Duodenal mucosa (tissue), 2 donors: Measurements from ENCODE around the gene TMEM50A.
"Not testable (repeated sequence)": the region's sequence is repeated elsewhere in the genome, so short reads cannot be mapped to it uniquely, and the experiment has no call there.

ENCODE experiments used
- H3K27ac ChIP-seq: one replicate; pipeline ENCODE4 v1.7.0; 2013; ENCODE audit warnings: low read depth, low read length
- H3K27me3 ChIP-seq, 2 donors: one replicate each; pipeline ENCODE4 v1.7.0; 2013; ENCODE audit warnings: low read length in 2 of 2, control low read depth in 1 of 2; ENCODE audit not compliant: insufficient read depth in 2 of 2, control insufficient read depth in 1 of 2
- H3K36me3 ChIP-seq, 2 donors: one replicate each; pipeline ENCODE4 v1.7.0; 2013; ENCODE audit warnings: low read length in 2 of 2, control low read depth in 1 of 2; ENCODE audit not compliant: insufficient read depth in 2 of 2, control insufficient read depth in 1 of 2
- H3K4me1 ChIP-seq, 2 donors: one replicate each; pipeline ENCODE4 v1.7.0; 2013; ENCODE audit warnings: low read length in 2 of 2, control low read depth in 1 of 2; ENCODE audit not compliant: insufficient read depth in 2 of 2, control insufficient read depth in 1 of 2
- H3K4me3 ChIP-seq, 2 donors: one replicate each; pipeline ENCODE4 v1.7.0; 2013; ENCODE audit warnings: low read length in 2 of 2, low read depth in 1 of 2
- H3K9ac ChIP-seq, 2 donors: one replicate each; pipeline ENCODE4 v1.7.0; 2013; ENCODE audit warnings: low read length in 2 of 2, low read depth in 1 of 2
- H3K9me3 ChIP-seq, 2 donors: one replicate each; pipeline ENCODE4 v1.7.0; 2013; ENCODE audit warnings: low read length in 2 of 2, control low read depth in 1 of 2; ENCODE audit not compliant: control insufficient read depth in 1 of 2

Gene TMEM50A

GRCh38 chr1:25338188-25338981, at the start of gene TMEM50A:
TSS of gene TMEM50A (plus strand) at chr1:25338334. CDS start at chr1:25340487, 2,153 bp downstream.
- H3K9me3 ChIP-seq, result no peaks in the 10 kb centered on the region
- peak within 1 kb of the TSS; percentile 92 to 93 for H3K4me3 ChIP-seq
- H3K27me3 ChIP-seq, result no peaks in the 10 kb centered on the region
- peaks cover 5 to 18% of the 10 kb centered on the region in 2 donors for H3K4me1 ChIP-seq
- H3K9ac ChIP-seq, result peak within 1 kb of the TSS; percentile 89 to 94
- peak within 1 kb of the TSS; percentile 96 for H3K27ac ChIP-seq
- no peaks in the 10 kb centered on the region for H3K36me3 ChIP-seq

GRCh38 chr1:25288573-25289101, 49.5 kb upstream of the TMEM50A start:
- not testable (repeated sequence) for H3K9me3 ChIP-seq, H3K27me3 ChIP-seq, H3K4me1 ChIP-seq, H3K36me3 ChIP-seq, H3K4me3 ChIP-seq, H3K27ac ChIP-seq, H3K9ac ChIP-seq

GRCh38 chr1:25290043-25290442, 48.1 kb upstream of the TMEM50A start:
- H3K9me3 ChIP-seq, H3K36me3 ChIP-seq, H3K4me3 ChIP-seq, H3K4me1 ChIP-seq, H3K27ac ChIP-seq, H3K9ac ChIP-seq, H3K27me3 ChIP-seq: not testable (repeated sequence)

GRCh38 chr1:25293426-25293825, 44.7 kb upstream of the TMEM50A start:
- H3K9me3 ChIP-seq, H3K27me3 ChIP-seq, H3K4me1 ChIP-seq, H3K4me3 ChIP-seq, H3K36me3 ChIP-seq, H3K9ac ChIP-seq, H3K27ac ChIP-seq: not testable (repeated sequence)

DNA sequence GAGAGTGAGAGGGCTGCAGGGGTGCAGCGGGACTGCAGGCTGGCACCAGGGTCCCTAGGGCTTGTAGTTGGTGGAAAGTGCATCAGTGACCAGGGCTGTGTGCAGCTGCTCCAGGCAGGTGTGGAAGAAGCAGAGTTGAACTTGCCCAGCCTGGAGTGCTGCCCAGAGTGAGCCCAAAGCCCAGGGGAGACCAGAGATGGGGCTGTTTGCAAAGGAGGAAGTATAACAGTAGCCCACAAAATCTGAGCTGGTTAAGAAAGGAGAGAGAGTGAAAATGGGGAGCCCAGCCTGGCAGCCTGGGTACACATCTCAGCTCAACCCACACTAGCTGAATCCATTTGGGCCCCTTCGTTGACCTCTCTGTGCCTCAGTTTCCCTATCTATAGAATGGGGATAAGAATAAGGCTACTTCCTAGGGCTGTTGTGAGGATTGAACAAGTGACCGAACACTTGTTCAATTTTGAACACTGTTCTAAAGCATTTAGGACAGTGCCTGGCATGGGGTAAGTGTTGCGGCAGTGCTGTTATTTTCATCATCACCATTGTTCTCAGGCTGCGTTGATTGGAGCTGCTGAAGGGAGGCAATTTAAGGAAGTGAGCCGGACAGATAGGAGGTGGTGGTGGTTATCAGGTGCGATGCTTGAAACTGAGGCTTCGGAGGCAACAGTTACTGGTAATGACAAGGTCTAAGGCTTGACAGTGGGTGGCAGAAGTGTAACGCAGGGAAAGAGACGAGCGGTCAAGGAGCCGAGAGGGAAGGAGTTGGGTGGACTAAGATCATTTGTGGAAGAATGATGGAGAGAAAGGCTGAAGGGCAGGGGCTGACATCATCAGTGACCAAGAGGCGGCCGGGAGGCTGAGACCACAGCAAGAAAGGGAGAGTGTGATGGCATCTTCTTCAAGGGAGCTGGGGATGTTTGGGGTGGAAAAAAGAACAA, 43.0 kb upstream of the TMEM50A start:
- H3K36me3 ChIP-seq, H3K27ac ChIP-seq, H3K4me1 ChIP-seq, H3K27me3 ChIP-seq, H3K9me3 ChIP-seq, H3K4me3 ChIP-seq, H3K9ac ChIP-seq: not testable (repeated sequence)

DNA sequence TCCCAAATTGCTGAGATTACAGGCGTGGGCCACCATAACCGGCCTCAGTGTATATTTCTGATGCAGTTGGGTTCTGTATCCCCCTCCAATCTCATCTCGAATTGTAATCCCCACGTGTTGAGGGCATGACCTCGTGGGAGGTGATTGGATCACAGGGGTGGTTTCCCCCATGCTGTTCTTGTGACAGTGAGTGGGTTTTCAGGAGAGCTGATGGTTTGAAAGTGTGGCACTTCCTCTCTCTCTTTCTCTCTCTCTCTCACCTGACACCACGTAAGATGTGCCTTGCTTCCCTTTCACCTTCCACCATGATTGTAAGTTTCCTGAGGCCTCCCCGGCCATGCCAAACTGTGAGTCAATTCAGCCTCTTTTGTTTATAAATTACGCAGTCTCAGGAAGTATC, 41.6 kb upstream of the TMEM50A start:
- not testable (repeated sequence) for H3K4me3 ChIP-seq, H3K4me1 ChIP-seq, H3K27me3 ChIP-seq, H3K27ac ChIP-seq, H3K9ac ChIP-seq, H3K36me3 ChIP-seq, H3K9me3 ChIP-seq

DNA sequence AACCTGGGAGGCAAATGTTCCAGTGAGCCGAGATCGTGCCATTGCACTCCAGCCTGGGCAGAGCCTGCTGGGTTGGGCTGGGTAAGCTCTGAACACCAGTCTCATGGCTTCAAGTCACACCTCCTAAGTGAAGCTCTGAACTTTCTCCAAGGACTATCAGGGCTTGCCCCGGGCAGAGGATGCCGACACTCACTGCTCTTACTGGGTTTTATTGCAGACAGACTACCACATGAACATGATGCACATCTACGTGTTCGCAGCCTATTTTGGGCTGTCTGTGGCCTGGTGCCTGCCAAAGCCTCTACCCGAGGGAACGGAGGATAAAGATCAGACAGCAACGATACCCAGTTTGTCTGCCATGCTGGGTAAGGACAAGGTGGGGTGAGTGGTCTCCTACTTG, 37.4 kb upstream of the TMEM50A start:
- H3K4me1 ChIP-seq, H3K9me3 ChIP-seq, H3K36me3 ChIP-seq, H3K9ac ChIP-seq, H3K27ac ChIP-seq, H3K27me3 ChIP-seq, H3K4me3 ChIP-seq: not testable (repeated sequence)

DNA sequence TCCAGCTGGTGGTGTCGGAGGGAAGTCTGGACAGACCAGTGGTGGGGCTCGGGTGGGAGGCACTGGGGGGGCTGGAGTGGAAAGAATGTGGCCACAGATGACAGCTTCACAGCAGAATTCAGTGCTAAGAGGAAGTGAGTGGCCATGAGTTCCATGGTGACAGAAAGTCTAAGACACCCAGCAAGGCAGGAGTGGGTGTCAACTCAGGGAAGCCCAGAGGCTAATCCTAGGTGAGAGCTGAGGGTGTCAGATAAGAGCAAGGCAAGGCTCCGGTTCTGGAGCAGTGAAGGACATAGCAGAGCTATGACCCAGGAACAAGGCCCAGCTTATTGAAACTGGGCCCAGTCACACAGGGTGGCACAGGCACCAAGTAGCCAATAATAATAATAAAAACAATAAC, 35.8 kb upstream of the TMEM50A start:
- H3K9me3 ChIP-seq, H3K9ac ChIP-seq: not testable (repeated sequence)

GRCh38 chr1:25304936-25305335, 33.2 kb upstream of the TMEM50A start:
- H3K27me3 ChIP-seq, H3K9me3 ChIP-seq, H3K27ac ChIP-seq, H3K9ac ChIP-seq, H3K4me3 ChIP-seq, H3K36me3 ChIP-seq, H3K4me1 ChIP-seq: not testable (repeated sequence)

More for the DNA sequence above, 35.8 kb upstream of the TMEM50A start:
- H3K4me1 ChIP-seq, H3K36me3 ChIP-seq, H3K27ac ChIP-seq, H3K4me3 ChIP-seq, H3K27me3 ChIP-seq: not testable (repeated sequence)

- not testable (repeated sequence) for H3K27ac ChIP-seq, H3K4me1 ChIP-seq
Observed at GRCh38 chr1:25308168-25308567, 30.0 kb upstream of the TMEM50A start.

More at GRCh38 chr1:25308168-25308567, 30.0 kb upstream of the TMEM50A start:
- not testable (repeated sequence) for H3K36me3 ChIP-seq, H3K27me3 ChIP-seq, H3K9me3 ChIP-seq, H3K4me3 ChIP-seq, H3K9ac ChIP-seq
